ENCODE results near the gene PRPS1.

PRPS1 gene

GRCh38 chrX:107672955-107673378 lies 44.7 kb downstream of the PRPS1 start (continued):
- TF ChIP-seq ZNF704 (tag by site-specific recombination; IDR thresholded peaks at IDR 0.05) (no peak), HIC1 (tag by site-specific recombination; IDR thresholded peaks at IDR 0.05) (peak; percentile 48; the same call in 1 of the 2 replicates), ZFHX2 (tag by site-specific recombination; conservative IDR thresholded peaks at IDR 0.05) (peak; percentile 70), KLF17 (tag by site-specific recombination; IDR thresholded peaks at IDR 0.05) (peak; percentile 59; the same call in 1 of the 2 replicates), GFI1B (tag by site-specific recombination; IDR thresholded peaks at IDR 0.05) (no peak), ZNF677 (tag by site-specific recombination; IDR thresholded peaks at IDR 0.05) (no peak), ZFP37 (tag by site-specific recombination; IDR thresholded peaks at IDR 0.05) (no peak), ZNF561 (tag by site-specific recombination; IDR thresholded peaks at IDR 0.05; ENCODE audit: borderline replicate concordance) (peak; percentile 41; the same call in 1 of the 2 replicates), ZNF791 (tag by site-specific recombination; IDR thresholded peaks at IDR 0.05) (no peak), ZNF16 (tag by site-specific recombination; IDR thresholded peaks at IDR 0.05; ENCODE audit: low read depth) (no peak), ZNF670 (tag by site-specific recombination; IDR thresholded peaks at IDR 0.05; ENCODE audit: low read depth) (no peak), ZNF707 (tag by site-specific recombination; IDR thresholded peaks at IDR 0.05) (no peak), ZIC2 (tag by site-specific recombination; IDR thresholded peaks at IDR 0.05) (peak; percentile 83), ZBTB48 (tag by site-specific recombination; IDR thresholded peaks at IDR 0.05) (peak; percentile 72), ZNF521 (tag by site-specific recombination; IDR thresholded peaks at IDR 0.05) (no peak), BCL11B (tag by site-specific recombination; IDR thresholded peaks at IDR 0.05; ENCODE audit: low read depth) (no peak; the same call in 1 of the 2 replicates), ATF2 (tag by site-specific recombination; IDR thresholded peaks at IDR 0.05; ENCODE audit: low read depth) (peak; percentile 31; the same call in 1 of the 2 replicates), WT1 (tag by site-specific recombination; IDR thresholded peaks at IDR 0.05) (peak; percentile 48; the same call in 1 of the 2 replicates), ZXDB (tag by site-specific recombination; IDR thresholded peaks at IDR 0.05) (peak; percentile 64), ZNF23 (tag by site-specific recombination; IDR thresholded peaks at IDR 0.05; ENCODE audit: borderline replicate concordance) (no peak), GLIS2 (tag by site-specific recombination; IDR thresholded peaks at IDR 0.05) (peak; percentile 88), ZNF629 (tag by site-specific recombination; IDR thresholded peaks at IDR 0.05) (peak; percentile 66; the same call in 1 of the 2 replicates), MEIS1 (CRISPR knock-in tag; IDR thresholded peaks at IDR 0.05; ENCODE audit: borderline replicate concordance) (no peak), ZNF660 (tag by site-specific recombination; IDR thresholded peaks at IDR 0.05) (no peak), ZNF785 (tag by site-specific recombination; IDR thresholded peaks at IDR 0.05) (peak; percentile 58; the same call in 1 of the 2 replicates), ZNF366 (tag by site-specific recombination; conservative IDR thresholded peaks at IDR 0.05) (0 out of 2 replicates have a peak, but pooled peaks have one; percentile 24), PRDM4 (tag by site-specific recombination; IDR thresholded peaks at IDR 0.05) (peak; percentile 67), ZNF529 (tag by site-specific recombination; IDR thresholded peaks at IDR 0.05; ENCODE audit: insufficient replicate concordance) (no peak), ZNF776 (tag by site-specific recombination; IDR thresholded peaks at IDR 0.05; ENCODE audit: borderline replicate concordance) (no peak), YY2 (tag by site-specific recombination; IDR thresholded peaks at IDR 0.05) (0 out of 2 replicates have a peak, but pooled peaks have one; percentile 44), ZBTB26 (tag by site-specific recombination; optimal IDR thresholded peaks at IDR 0.05) (peak; percentile 66), ZNF121 (tag by site-specific recombination; IDR thresholded peaks at IDR 0.05) (no peak)

Data from HEK293 (cell line).